ENCODE results near the gene SNX14. TPM values are rescaled to one million over a fixed set of nuclear protein-coding genes. Genes with fewer than 3 reads are reported as not detected.

SNX14 gene
- total and polyA plus RNA-seq, 2 donors (not counting 3 experiments of a cell fraction or from before 2014, with no cell fraction given) = 41.3 to 74.3 TPM

DNA sequence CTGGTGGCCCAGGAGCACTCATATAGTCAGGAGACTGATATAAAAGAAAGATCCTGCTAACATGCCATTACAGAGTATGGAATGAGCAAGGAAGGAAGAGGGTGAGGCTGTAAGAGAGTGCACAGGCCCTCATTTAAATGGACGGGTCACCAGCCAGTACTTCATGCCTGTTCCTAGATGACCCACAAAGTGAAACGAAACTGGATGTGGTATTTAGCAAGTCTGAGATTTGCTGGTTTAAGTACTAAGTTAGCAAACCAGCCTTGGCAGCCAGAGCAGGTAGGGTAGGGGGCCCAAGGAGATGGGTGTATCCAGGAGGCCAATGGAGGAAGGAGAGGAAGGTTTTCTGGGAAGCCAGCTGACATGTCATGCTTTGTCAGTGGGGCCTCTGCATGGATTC, 127.9 kb downstream of the SNX14 start:
- H3K4me1 ChIP-seq (ENCODE audit: control insufficient read depth, extremely low read depth, insufficient read depth, low read length) = peaks cover 56% of the 10 kb centered on the region
- peak overlapping the region; percentile 96 for H3K9ac ChIP-seq (replicated peaks; ENCODE audit: extremely low read depth, insufficient read depth, low read length)
- H3K27ac ChIP-seq (ENCODE audit: insufficient read depth, low read depth, low read length) = peak overlapping the region; percentile 100

GRCh38 chr6:85464722-85465150, 128.9 kb downstream of the SNX14 start:
- Histone ChIP-seq H3K9me1 (replicated peaks; ENCODE audit: control insufficient read depth, extremely low read depth, insufficient read depth, low read length) (no peaks in the 10 kb centered on the region), H3K9ac (replicated peaks; ENCODE audit: extremely low read depth, insufficient read depth, low read length) (peak overlapping the region; percentile 96), H3K4me1 (ENCODE audit: control insufficient read depth, extremely low read depth, insufficient read depth, low read length) (peaks cover 67% of the 10 kb centered on the region), H3K79me2 (ENCODE audit: control insufficient read depth, insufficient read depth, low read length) (peaks cover 16% of the 10 kb centered on the region), H3K4me3 (replicated peaks in 1 of 3; ENCODE audit: insufficient read depth in 1 of 3, low read depth in 1 of 3, low read length in 3 of 3) (peak overlapping the region in 1 of 3 experiments; percentile 41), H2AFZ (ENCODE audit: low read depth, low read length) (no peak overlapping the region), H4K20me1 (replicated peaks; ENCODE audit: control insufficient read depth, extremely low read depth, insufficient read depth, low read length) (no peaks in the 10 kb centered on the region), H3K27ac (ENCODE audit: insufficient read depth, low read depth, low read length) (peak overlapping the region; percentile 100), H3K36me3 (ENCODE audit: control insufficient read depth in 2 of 2, extremely low read depth in 1 of 2, insufficient read depth in 2 of 2, low read length in 2 of 2) (peaks cover 0 to 5% of the 10 kb centered on the region in 2 experiments), H3K27me3 (ENCODE audit: control insufficient read depth in 2 of 2, insufficient read depth in 2 of 2, low read length in 2 of 2) (no peaks in the 10 kb centered on the region), H3K9me3 (replicated peaks; ENCODE audit: control insufficient read depth, insufficient read depth, low read length) (no peaks in the 10 kb centered on the region), H3K4me2 (ENCODE audit: insufficient read depth, low read length) (peak overlapping the region; percentile 79)
- no TSS peak for BruUV-seq (replicated peaks)
- peak; percentile 90 for DNase-seq (ENCODE audit: low read depth, low spot score)
- TF ChIP-seq MAX (IDR thresholded peaks at IDR 0.05; ENCODE audit: insufficient read depth, insufficient read length) = no peak
- TF ChIP-seq JUN (IDR thresholded peaks at IDR 0.05; ENCODE audit: borderline replicate concordance, insufficient read depth, insufficient read length, low read depth) = peak; percentile 96
- peak; percentile 98 for TF ChIP-seq FOS (IDR thresholded peaks at IDR 0.05; ENCODE audit: borderline replicate concordance, insufficient read depth, low read length)
- TF ChIP-seq EZH2 (IDR thresholded peaks at IDR 0.05; ENCODE audit: borderline replicate concordance, low read depth, low read length, severe bottlenecking) = no peak
- peak; percentile 10 for TF ChIP-seq MYC (IDR thresholded peaks at IDR 0.05; ENCODE audit: low read depth, low read length)
- TF ChIP-seq POLR2AphosphoS5 (IDR thresholded peaks at IDR 0.05; ENCODE audit: insufficient read depth, low read depth, low read length) = peak; percentile 82
- TF ChIP-seq, protein P1, sequence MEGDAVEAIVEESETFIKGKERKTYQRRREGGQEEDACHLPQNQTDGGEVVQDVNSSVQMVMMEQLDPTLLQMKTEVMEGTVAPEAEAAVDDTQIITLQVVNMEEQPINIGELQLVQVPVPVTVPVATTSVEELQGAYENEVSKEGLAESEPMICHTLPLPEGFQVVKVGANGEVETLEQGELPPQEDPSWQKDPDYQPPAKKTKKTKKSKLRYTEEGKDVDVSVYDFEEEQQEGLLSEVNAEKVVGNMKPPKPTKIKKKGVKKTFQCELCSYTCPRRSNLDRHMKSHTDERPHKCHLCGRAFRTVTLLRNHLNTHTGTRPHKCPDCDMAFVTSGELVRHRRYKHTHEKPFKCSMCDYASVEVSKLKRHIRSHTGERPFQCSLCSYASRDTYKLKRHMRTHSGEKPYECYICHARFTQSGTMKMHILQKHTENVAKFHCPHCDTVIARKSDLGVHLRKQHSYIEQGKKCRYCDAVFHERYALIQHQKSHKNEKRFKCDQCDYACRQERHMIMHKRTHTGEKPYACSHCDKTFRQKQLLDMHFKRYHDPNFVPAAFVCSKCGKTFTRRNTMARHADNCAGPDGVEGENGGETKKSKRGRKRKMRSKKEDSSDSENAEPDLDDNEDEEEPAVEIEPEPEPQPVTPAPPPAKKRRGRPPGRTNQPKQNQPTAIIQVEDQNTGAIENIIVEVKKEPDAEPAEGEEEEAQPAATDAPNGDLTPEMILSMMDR (IDR thresholded peaks at IDR 0.05; ENCODE audit: extremely low read depth in 1 of 2, insufficient read depth in 1 of 2, low read depth in 1 of 2, low read length in 2 of 2) = no peak
- no peak for TF ChIP-seq GATA2 (IDR thresholded peaks at IDR 0.05; ENCODE audit: insufficient read depth, insufficient read length, low read depth, low read length)
- TF ChIP-seq POLR2A (IDR thresholded peaks at IDR 0.05; ENCODE audit: low read depth, low read length) = no peak
- CTCF ChIA-PET = interaction anchor here (0.5 to 22.7 kb wide), 6 partner anchors 14 to 110 kb away, joined by 3 to 541 read pairs (median 18); partner anchors contain the start of gene NT5E
- dilution Hi-C loops (cut with MboI; ENCODE audit: extremely low pct_ligation_motif_present, low sequenced_read_pairs) = loop anchor here (25.0 kb wide), 1 partner anchor 102 kb away; no protein-coding TSS in a partner anchor
- POLR2A ChIA-PET = interaction anchor here (1.0 to 3.0 kb wide), 7 partner anchors 9 to 214 kb away, joined by 3 to 34 read pairs (median 7); partner anchors contain the start of gene NT5E
- peak; percentile 83 for FAIRE-seq
- intact Hi-C loops (cut with micrococcal nuclease) = loop anchor here (1.0 to 10.0 kb wide), 10 partner anchors 14 to 820 kb away; partner anchors contain the start of genes NT5E, SNX14 and TBX18

More for the DNA sequence above, 127.9 kb downstream of the SNX14 start:
- intact Hi-C loops (cut with micrococcal nuclease) = loop anchor here (10.0 kb wide), 1 partner anchor 821 kb away; no protein-coding TSS in a partner anchor
- Histone ChIP-seq H3K9me1 (replicated peaks; ENCODE audit: control insufficient read depth, extremely low read depth, insufficient read depth, low read length) (no peaks in the 10 kb centered on the region), H4K20me1 (replicated peaks; ENCODE audit: control insufficient read depth, extremely low read depth, insufficient read depth, low read length) (no peaks in the 10 kb centered on the region), H3K36me3 (ENCODE audit: control insufficient read depth in 2 of 2, extremely low read depth in 1 of 2, insufficient read depth in 2 of 2, low read length in 2 of 2) (peaks cover 0 to 5% of the 10 kb centered on the region in 2 experiments), H3K9me3 (replicated peaks; ENCODE audit: control insufficient read depth, insufficient read depth, low read length) (no peaks in the 10 kb centered on the region), H3K4me2 (ENCODE audit: insufficient read depth, low read length) (peak overlapping the region; percentile 79), H3K79me2 (ENCODE audit: control insufficient read depth, insufficient read depth, low read length) (peaks cover 16% of the 10 kb centered on the region), H2AFZ (ENCODE audit: low read depth, low read length) (no peak overlapping the region), H3K4me3 (replicated peaks in 1 of 3; ENCODE audit: insufficient read depth in 1 of 3, low read depth in 1 of 3, low read length in 3 of 3) (no peak overlapping the region), H3K27me3 (ENCODE audit: control insufficient read depth in 2 of 2, insufficient read depth in 2 of 2, low read length in 2 of 2) (no peaks in the 10 kb centered on the region)
- dilution Hi-C loops (cut with MboI; ENCODE audit: extremely low pct_ligation_motif_present, low sequenced_read_pairs) = loop anchor here (25.0 kb wide), 1 partner anchor 103 kb away; no protein-coding TSS in a partner anchor
- no TSS peak for BruUV-seq (replicated peaks)
- FAIRE-seq (no peak), DNase-seq (ENCODE audit: low read depth, low spot score) (no peak)
- TF ChIP-seq POLR2A (IDR thresholded peaks at IDR 0.05; ENCODE audit: low read depth, low read length) (no peak), EZH2 (IDR thresholded peaks at IDR 0.05; ENCODE audit: borderline replicate concordance, low read depth, low read length, severe bottlenecking) (no peak), JUN (IDR thresholded peaks at IDR 0.05; ENCODE audit: borderline replicate concordance, insufficient read depth, insufficient read length, low read depth) (no peak), MAX (IDR thresholded peaks at IDR 0.05; ENCODE audit: insufficient read depth, insufficient read length) (no peak), GATA2 (IDR thresholded peaks at IDR 0.05; ENCODE audit: insufficient read depth, insufficient read length, low read depth, low read length) (no peak)
- ChIA-PET POLR2A (interaction anchor here (1.3 kb wide), 1 partner anchor 10 kb away, joined by 3 read pairs; no protein-coding TSS in a partner anchor), CTCF (interaction anchor here (3.6 to 22.7 kb wide), 2 partner anchors 14 to 111 kb away, joined by 12 to 541 read pairs; no protein-coding TSS in a partner anchor)

Data from endothelial cell of umbilical vein (primary cell).